Measurements from ENCODE around the gene ZNF320.
"Not testable (repeated sequence)": the region's sequence is repeated elsewhere in the genome, so short reads cannot be mapped to it uniquely, and the experiment has no call there.

The ZNF320 gene

GRCh38 chr19:52897138-52897935, at the start of gene ZNF320:
Gene ZNF320 (minus strand): TSS chr19:52897635. CDS start chr19:52890255, 7,380 bp downstream.
- no peak for TF ChIP-seq CTCF (IDR thresholded peaks at IDR 0.05; ENCODE audit: control insufficient read depth, extremely low read depth, insufficient read depth)
- peak; percentile 80 for DNase-seq (ENCODE audit: low read depth)
- H3K4me3 ChIP-seq (ENCODE audit: low read depth, low read length): peak within 1 kb of the TSS; percentile 84

GRCh38 chr19:52946322-52947310, 49.2 kb upstream of the ZNF320 start:
- H3K4me3 ChIP-seq (ENCODE audit: low read depth, low read length): no peak overlapping the region
- no peak for DNase-seq (ENCODE audit: low read depth)
- TF ChIP-seq CTCF (IDR thresholded peaks at IDR 0.05; ENCODE audit: control insufficient read depth, extremely low read depth, insufficient read depth): no peak

- DNase-seq (ENCODE audit: low read depth): no peak
- no peak overlapping the region for H3K4me3 ChIP-seq (ENCODE audit: low read depth, low read length)
- TF ChIP-seq CTCF (IDR thresholded peaks at IDR 0.05; ENCODE audit: control insufficient read depth, extremely low read depth, insufficient read depth): no peak
Measured at GRCh38 chr19:52945652-52946321, 48.4 kb upstream of the ZNF320 start.

GRCh38 chr19:52944703-52945493, 47.5 kb upstream of the ZNF320 start:
- not testable (repeated sequence) for DNase-seq (ENCODE audit: low read depth); H3K4me3 ChIP-seq (ENCODE audit: low read depth, low read length)

GRCh38 chr19:52943884-52944643, 46.6 kb upstream of the ZNF320 start:
- no peak for DNase-seq (ENCODE audit: low read depth)
- H3K4me3 ChIP-seq (ENCODE audit: low read depth, low read length): no peak overlapping the region

More at GRCh38 chr19:52943884-52944643, 46.6 kb upstream of the ZNF320 start:
- no peak for TF ChIP-seq CTCF (IDR thresholded peaks at IDR 0.05; ENCODE audit: control insufficient read depth, extremely low read depth, insufficient read depth)

Measured in LNCaP clone FGC (cell line).